NCI-H1694 treated with DMSO at 0.1 percent for 48 hours (cell line): ENCODE data around the gene JAG1.
A peak's percentile ranks its signal among the peaks of the same experiment; 100 is the strongest.

Experiments used
- DNase-seq: peaks from one replicate; lab custom pipeline; 2025; lab: John Stamatoyannopoulos, UW

The JAG1 gene

GRCh38 chr20:10673842-10674683 lies at the start of gene JAG1:
JAG1 (minus strand) TSS chr20:10673999; CDS start chr20:10673530, 469 bp downstream.
- DNase-seq: peak; percentile 77

GRCh38 chr20:10721976-10722375 lies 48.2 kb upstream of the JAG1 start:
- DNase-seq: no peak

GRCh38 chr20:10721137-10721896 lies 47.5 kb upstream of the JAG1 start:
- no peak for DNase-seq

GRCh38 chr20:10720565-10720964 lies 46.8 kb upstream of the JAG1 start:
- DNase-seq: no peak

- DNase-seq: no peak
Observed at GRCh38 chr20:10719740-10720385, 46.1 kb upstream of the JAG1 start.

- DNase-seq: no peak
Observed at GRCh38 chr20:10718661-10719060, 44.9 kb upstream of the JAG1 start.

- DNase-seq: no peak
Observed at GRCh38 chr20:10716855-10717254, 43.1 kb upstream of the JAG1 start.

GRCh38 chr20:10715035-10715434 lies 41.2 kb upstream of the JAG1 start:
- DNase-seq: no peak

GRCh38 chr20:10714236-10714975 lies 40.6 kb upstream of the JAG1 start:
- no peak for DNase-seq

- no peak for DNase-seq
Observed at GRCh38 chr20:10713161-10713560, 39.4 kb upstream of the JAG1 start.

- DNase-seq: no peak
Observed at GRCh38 chr20:10711903-10712451, 38.2 kb upstream of the JAG1 start.

GRCh38 chr20:10710991-10711775 lies 37.4 kb upstream of the JAG1 start:
- no peak for DNase-seq

- no peak for DNase-seq
Observed at GRCh38 chr20:10709916-10710315, 36.1 kb upstream of the JAG1 start.

- DNase-seq: no peak
Observed at GRCh38 chr20:10708351-10709185, 34.8 kb upstream of the JAG1 start.

GRCh38 chr20:10707791-10708190 lies 34.0 kb upstream of the JAG1 start:
- DNase-seq: no peak

GRCh38 chr20:10707068-10707467 lies 33.3 kb upstream of the JAG1 start:
- no peak for DNase-seq

- DNase-seq: no peak
Observed at GRCh38 chr20:10706460-10706811, 32.6 kb upstream of the JAG1 start.

- DNase-seq: no peak
Observed at GRCh38 chr20:10705801-10706459, 32.1 kb upstream of the JAG1 start.

- DNase-seq: no peak
Observed at GRCh38 chr20:10701607-10702006, 27.8 kb upstream of the JAG1 start.

GRCh38 chr20:10699941-10700340 lies 26.1 kb upstream of the JAG1 start:
- DNase-seq: no peak
